NCI-H82 (cell line): Measurements from ENCODE around the gene KIF23.

ENCODE experiments used
- DNase-seq: peaks from one replicate; lab custom pipeline; 2025; lab: John Stamatoyannopoulos, UW

Gene KIF23

DNA sequence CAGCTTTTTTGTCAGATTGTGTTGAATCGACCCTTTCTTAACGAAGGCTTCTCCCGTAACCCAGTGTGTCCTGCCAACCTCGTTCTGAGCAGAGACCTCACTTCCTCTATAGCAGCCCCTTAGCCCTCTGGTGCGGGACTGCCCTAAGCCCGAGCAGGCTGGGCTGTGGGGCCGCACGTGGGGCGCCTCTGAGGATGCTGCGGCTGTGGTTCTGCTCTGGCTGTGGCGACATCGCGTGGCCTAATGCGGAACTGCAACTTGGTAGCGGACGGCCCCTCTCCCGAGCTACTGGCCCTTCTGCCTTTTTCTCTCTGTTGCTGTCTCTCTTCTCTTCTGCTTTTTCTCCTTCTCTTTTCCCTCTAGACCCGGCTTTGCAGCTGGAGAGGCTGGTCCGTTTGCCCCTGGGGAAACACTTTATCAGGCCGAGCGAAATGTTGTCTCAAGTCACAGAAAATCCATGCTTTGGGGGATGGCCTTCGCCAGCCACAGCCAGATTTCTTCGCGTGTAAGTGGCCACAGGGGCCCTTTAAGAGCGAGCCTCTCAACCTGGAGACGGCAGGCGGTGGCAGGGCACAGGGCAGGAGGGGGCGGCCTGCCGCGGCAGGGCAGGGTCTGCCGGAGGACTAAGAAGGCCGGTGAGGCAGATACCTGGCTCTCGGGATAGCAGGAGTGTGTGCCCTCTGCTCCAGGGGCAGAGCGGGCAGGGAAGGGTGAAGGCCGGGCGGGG lies 19.4 kb upstream of the KIF23 start:
- DNase-seq, result peak; percentile 91

DNA sequence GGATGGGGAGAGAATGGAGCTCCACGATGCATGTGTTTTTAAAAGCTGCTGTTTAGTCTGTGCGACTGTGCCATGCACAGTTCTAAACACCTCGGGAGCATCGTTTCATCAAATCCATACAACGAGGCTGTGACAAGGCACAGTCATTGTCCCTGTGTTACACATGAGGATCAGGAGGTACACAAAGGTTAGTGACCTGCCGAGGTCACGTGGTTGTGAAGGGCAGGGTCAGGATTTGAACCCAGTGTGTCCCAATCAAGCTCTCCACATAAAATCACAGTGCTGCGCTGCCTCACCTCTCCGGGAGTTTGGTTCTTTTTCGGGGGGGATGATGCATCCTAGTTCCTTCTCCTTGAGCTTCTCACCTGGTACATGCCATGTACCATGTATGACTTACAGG lies 18.7 kb upstream of the KIF23 start:
- DNase-seq, result no peak

DNA sequence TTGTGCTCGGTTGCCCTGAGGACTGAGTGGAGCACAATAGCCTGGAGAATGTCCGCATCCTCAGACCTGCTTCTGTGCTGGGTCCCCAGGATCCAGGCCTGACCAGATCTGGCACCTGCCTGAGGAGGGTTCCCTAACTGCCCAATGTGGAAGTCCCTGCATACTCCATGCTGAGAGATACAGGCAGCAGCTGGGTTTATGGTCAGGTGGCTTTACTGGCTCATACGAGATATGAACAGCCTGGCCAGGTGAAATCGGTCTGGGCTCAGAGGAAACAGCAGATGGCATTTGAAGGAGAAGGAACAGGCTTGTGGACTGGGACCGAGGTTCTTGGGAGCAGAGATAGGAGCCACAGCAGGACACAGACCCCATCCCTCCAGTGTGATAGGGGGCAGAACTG lies 18.2 kb upstream of the KIF23 start:
- peak; percentile 17 for DNase-seq

DNA sequence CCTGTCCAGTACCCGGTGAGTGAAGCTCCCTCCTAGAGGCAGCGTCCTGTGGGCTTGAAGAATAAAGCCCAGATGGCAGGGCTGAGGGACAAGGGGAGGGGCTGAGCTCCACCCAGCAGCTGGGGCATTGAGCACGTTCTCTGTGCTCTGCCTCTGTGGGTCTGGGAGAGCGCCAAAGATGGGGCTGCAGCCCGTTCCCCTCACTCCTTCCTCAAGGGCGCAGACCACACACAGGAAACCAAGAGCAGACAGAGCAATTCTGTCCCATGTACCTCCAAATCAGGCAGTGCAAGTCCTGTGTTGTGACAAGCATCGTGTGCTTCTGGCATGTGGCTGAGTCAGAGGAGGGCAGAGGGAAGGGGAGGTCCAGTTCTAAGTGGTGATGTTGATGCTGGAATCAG lies 15.7 kb upstream of the KIF23 start:
- DNase-seq, result peak; percentile 73

DNA sequence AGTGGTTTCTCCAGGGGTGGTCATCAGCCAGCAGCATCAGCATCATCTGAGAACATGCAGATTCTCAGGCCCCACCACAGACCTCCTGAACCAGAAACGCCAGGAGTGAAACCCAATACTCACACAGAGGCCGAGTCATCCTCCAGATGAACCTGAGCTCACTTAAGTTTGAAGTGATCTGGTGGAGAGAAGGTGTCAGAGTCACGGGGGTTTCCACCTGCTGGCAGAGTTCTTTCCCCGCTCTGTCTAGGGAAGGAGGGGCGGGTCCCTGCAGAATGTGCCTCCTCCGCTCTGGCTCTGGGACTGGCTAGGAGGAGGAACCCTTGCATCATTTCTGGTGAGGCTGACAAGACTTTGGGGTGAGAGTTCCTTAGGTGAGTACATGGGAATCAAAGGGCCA lies 13.3 kb upstream of the KIF23 start:
- no peak for DNase-seq

DNA sequence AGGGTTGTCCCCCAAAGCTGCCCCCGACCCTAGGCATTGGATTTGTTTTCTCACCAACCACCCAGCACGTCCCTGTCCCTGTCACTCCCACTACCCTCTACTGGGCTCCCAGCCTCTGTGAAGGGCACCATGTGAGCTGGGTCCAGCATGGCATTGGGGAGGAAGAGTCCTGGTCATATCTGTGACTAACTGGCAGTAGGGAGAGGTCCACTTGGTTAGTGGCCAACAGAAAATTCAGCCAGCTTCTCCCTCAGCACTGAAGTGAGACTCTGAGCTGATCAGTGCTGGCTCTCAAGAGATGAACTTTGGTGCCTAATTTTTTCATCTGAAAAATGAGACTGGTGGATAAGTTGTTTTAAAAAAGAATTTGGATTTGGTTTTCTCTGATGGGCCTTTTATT lies 11.3 kb upstream of the KIF23 start:
- no peak for DNase-seq

DNA sequence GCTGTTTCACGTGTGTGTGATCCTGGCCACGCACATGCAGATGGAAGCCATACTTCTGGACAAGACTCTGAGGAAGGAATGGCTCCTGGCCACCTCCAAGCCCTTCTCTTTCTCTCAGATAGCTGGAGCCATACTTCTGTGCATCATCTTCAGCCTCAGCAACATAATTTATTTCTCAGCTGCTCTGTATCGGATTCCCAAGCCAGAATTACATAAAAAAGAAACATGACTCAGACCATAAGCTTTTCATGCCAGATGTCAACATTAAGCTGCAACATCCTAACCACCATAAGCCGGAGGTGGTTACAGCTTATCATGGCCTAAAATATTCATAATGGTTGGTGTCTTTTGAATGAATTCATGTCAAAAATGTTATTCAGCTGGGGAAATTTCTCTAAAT lies 10.6 kb upstream of the KIF23 start:
- peak; percentile 61 for DNase-seq

DNA sequence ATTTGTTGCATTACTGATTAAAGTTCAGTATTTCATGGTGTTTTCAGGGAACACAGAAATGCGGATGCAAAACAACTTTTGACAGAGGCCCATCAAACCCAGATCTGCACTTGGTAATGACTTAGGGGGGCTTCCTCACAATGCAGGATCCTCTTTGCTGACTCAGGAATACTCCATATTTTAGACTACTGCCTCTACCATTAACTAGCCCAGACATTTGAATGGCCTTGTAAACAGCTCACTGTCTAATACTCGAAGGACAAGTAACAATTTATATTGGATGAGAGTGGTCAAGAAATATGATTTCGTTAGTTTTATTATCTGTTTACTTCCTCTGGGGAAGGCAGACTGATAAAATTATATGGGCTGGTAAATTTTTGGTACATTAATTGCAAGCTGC lies 9.0 kb upstream of the KIF23 start:
- DNase-seq, result no peak

DNA sequence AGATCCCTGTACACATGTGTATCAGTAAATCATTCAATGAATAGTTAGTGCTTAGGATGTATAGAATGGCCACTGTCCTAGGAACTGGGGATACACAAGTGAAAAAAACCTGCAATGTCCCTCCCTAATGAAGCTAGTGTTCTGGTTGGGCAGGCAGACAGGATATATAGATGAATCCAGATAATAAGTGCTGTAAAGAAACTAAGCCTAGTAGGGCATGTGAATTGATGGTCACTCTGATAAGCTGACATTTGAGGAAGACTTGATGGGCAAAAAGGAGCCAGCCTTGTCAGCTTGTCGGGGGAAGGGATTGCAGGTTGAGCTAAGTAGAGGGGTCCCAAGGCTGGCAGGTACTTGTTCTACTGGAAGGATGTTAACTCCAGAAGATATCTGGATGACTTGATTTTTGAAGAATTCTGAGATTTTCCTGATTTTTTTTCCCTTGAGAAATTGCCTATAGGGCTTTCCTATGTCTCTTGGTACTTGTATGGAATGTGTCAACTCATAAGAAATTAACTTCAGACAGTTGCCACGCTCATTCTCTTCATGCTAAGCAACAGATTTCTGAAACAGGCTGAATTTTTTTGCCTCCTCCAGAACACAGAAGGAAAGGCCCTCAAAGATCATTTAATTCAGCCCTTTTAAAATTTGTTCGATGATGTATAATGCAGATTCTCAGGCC lies 6.3 kb upstream of the KIF23 start:
- DNase-seq, result no peak

DNA sequence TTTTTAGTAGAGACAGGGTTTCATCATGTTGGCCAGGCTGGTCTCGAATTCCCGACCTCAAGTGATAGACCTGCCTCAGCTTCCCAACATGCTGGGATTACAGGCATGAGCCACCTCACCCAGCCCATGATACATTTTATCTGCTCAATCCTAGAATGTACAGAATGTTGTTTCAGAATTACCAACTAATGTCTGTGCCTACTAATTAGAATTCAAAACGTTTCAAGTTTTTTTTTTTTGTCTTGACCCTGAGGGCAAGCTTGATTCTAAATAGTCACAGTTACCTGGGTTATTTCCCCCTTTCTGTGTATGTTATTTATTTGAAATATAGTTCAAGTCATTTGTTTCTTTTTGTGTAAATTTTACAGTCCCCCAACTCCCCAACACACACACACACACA lies 5.3 kb upstream of the KIF23 start:
- no peak for DNase-seq

DNA sequence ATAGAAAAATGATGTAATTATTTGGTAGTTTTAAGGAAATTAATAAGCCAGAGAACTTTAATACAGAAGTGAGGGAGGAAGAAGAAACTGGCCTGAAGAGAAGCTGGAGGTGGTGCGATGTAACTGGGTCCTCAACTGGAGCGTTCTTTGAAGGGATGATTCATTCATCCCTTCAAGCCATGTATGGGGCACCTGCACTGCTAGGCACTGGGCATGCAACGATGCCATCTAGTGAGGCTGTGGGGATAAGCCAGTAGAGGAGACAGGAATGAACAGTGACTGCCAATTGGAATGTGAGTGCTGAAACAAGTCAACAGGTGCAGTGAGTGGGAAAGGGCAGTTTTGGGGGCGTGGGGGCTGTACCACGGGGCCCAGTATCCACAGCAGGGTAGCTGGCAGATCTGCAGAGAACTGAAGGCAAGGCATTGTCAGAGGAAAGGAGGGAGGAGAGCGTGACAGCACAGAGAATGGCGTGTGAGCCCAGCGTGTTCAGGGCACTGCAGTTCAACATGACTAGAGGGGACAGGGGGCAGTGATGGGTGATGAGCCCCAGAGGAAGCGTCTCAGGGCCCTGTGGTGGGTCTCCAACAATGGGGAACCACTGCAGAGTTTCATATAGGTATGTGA lies 3.8 kb upstream of the KIF23 start:
- DNase-seq, result peak; percentile 44

DNA sequence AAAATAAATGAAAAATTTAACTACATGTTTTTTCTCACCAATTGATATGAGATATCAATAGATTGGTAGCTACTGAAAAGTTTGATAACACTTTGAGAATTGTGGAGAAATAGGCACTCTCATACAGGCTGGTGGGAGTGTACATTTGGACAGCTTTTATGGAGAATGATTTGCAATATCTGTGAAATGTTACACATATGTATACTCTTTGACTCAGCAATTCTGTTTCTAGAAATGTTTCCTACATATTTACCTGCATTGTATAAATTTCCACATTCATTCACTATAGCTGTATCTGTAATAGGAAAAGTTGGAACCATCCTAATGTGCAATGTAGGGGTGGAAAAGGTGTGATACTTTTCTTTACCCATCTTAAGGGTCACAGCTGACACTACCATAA lies 1.9 kb upstream of the KIF23 start:
- no peak for DNase-seq

DNA sequence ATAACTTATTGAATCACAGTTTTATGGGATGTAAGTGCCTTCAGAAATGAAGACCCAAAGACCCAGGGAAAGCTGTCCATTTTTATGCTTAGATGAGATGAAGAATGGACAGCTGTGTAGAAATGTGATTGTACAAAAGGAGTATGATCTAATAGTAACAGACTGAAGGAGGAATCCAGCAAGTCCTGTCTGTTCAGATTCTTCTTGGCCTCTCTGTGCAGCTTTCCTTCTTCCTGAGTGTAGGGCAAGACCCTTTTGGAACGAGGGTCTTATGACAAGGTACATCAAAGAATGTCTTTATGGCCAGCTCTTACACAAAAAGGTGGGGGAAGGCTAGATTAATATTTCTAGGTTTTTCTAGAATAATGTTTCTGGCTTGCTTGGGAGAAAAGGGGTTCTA lies 1.4 kb upstream of the KIF23 start:
- DNase-seq, result no peak

DNA sequence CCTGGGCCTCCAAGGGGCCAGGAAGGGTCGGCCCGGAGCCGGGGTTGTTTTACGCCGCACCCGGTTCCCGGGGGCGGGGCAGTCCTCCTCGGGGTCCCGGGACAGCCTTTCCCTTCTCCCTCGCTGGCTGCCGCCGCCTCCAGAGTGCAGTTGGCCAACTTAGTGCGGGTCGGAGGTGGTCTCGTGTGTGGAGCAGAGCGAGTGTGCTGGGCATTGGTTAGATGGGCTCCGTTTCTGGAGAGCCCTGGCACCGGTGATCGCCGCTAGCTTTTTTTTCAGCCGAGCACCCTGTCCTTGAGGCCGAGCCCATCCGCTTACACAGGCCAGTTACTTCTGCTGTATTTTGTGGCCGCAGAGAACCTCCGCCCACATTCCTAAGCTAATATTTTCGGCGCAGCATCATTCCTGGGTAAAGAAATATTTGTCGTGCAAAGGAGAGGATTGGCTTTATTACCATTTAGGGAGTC lies 585 bp downstream of the KIF23 start:
- DNase-seq, result peak; percentile 56

DNA sequence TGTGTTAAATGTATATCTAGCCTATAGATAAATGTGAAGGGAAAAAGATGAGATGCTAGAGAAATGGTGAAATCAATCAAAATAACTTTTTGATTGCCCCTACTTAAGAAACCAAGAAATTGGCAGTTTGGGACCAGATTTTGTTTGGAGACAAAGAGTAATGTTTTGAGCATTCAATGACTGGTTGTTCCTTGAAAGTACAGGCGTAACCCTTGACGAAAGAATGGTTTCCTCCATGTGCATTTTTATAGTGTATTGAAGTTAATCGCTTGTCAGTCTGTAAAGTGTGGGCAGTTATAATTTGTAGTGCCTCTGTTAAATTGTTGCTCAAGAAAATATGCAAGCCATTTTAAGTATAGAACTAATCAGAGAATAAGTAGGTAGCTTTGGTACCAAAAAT lies 1.2 kb downstream of the KIF23 start:
- no peak for DNase-seq

DNA sequence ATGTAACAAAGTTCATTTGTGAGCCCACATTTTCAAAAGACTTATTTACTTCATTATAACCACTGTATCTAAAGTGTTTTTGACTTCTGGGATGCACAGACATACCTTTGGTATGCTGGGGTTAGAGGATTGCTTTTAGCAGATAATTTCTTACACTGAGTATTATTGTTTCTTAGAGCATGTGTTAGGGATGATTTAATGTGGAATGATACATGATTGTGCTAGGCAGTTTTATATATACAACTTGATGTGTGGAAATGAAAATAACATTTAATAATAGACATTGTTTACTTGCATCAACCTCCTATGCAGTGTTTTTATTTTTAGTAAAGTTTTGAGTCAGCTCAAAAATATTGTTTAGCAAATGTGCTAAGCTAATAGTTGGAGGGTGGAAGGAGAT lies 3.4 kb downstream of the KIF23 start:
- DNase-seq, result no peak

DNA sequence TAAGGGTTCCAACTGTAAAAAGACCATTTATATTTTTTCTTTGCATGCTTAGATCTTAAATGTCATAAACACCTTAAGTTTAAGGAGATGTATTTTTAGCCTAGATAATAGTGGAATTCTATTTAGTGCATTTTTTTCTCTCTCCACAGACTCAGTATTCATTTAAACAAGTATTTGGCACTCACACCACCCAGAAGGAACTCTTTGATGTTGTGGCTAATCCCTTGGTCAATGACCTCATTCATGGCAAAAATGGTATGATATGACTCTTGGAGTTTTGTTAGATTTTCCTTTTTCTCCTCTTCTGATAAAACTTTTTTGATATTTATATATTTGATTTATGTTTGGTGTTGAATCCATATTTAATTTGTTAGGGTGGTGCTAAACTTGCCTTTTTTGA lies 7.3 kb downstream of the KIF23 start:
- DNase-seq, result no peak

DNA sequence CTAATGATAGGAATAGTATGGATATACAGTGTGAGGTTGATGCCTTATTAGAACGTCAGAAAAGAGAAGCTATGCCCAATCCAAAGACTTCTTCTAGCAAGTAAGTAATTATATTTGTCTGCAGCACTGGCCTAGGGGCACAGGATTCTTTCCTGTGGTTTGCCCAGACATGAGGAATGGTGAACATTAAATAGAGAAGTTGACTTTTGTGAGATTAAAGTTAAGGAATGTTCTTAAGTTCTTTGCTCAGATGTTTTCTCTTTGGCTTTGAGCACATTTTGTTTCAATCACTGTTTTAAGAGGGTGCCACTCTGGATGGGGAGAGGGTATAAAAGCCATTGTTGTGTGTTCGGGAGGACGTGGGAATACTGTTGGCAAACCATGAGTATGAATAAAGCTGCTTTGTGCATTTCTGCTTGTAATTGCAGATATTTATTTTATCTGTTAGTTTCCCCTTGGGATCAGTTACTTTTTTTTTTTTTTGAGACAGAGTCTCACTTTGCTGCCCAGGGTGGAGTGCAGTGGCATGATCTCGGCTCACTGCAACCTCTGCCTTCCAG lies 8.3 kb downstream of the KIF23 start:
- no peak for DNase-seq

DNA sequence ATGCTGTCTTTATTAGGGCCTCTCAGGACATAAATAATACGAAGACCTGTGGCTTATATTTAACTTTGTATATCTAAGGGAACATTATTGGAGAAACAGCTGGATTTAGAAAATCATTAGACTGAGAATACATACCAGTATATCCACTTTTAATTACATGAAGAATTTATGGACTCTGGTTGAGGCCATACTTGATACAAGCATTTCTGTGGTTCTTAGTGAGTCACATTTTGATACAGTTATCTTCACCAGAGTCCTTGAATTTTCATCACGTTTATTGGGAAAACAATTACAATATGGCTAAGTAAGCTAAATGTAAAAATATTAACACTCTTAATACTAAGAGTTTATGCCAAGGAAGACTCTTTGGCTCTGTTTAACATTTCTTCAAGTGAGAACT lies 9.9 kb downstream of the KIF23 start:
- no peak for DNase-seq

DNA sequence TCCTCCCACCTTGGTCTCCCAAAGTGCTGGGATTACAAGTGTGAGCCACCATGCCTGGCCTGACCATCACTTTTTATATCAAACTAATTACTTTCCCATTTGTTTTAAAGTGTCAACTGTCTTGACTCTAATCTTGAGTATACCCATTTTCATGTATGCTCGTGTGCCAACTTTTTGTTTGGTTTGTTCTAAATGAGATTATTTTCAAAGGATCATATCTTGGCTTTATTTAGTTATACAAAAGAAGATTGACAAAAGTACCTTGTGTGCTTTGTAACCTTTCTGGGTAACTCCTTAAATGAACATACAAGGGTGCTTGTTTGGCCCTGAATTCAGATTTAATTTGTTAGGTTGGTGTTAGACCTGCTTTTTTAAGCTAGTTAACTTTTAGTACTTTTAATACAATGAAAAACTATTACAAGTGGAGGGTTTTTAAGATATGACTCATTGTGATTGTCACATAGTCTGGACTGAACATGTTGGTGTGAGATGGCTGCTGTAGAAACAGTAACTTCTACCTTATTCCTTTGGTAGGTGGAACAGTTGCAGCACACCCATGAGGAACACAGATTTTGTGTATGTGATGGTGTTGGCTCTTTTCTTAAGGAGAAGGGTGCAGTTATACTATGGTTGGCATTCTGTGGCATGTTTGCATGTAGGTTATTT lies 10.7 kb downstream of the KIF23 start:
- no peak for DNase-seq

DNA sequence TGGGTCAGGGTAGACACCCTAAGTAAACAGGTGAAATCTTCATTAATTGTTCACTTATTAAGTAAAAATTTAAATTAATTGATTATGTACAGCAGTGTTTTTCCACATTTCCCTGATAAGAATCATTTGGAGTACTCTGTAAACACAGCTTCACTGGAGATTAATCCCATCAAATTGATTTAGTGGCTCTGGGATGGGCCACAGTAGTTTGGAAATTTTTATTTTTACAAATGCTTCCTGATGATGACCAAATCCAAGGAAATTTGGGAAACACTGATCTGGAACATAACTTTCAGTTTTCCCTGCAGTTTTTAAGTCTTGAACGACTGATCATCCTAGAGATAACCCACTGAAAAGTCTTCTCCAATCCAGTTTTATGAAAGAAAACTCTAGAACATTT lies 19.7 kb downstream of the KIF23 start:
- DNase-seq, result no peak

DNA sequence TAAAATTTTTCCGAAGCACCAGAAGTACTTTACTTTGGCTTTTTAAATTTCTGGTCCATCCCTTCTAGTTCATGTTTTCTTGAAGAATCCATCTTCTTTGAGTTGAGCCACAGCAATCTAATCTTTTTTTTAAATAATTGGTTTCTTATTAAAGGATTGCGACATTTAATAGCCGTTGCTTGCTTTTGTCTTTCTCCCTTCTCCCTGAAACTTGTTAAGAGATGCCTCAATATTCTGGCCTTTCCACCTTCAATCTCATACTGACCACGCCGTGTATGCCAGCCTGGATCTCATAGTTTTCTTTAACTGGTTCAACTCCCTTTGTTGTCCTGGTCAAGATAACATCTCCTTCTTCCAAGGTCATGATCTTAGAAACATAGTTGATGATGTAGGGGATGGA lies 20.1 kb downstream of the KIF23 start:
- no peak for DNase-seq

DNA sequence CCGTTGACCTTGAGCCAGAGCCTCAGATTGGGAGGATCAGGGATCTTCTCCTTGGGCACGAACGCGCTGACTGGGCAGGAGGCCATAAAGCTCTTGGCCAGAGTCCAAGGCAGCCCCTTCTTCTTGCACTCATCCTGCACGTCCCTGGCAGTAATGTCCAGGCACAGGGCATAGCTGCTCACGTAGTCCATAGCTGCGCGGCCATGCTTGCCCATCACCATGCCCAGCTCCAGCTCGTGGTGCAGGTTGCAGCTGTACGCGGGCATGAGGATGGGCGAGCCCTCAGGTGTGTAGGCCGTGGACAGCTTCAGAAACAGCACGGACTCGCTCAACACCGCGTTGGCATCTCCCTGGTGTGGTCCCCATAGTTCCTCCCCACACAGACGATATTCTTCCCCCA lies 20.5 kb downstream of the KIF23 start:
- DNase-seq, result no peak
